ENCODE measurements around the gene MRPL53.

Gene MRPL53

GRCh38 chr2:74424139-74424992 lies 48.1 kb downstream of the MRPL53 start:
- DNase-seq: no peak

DNA sequence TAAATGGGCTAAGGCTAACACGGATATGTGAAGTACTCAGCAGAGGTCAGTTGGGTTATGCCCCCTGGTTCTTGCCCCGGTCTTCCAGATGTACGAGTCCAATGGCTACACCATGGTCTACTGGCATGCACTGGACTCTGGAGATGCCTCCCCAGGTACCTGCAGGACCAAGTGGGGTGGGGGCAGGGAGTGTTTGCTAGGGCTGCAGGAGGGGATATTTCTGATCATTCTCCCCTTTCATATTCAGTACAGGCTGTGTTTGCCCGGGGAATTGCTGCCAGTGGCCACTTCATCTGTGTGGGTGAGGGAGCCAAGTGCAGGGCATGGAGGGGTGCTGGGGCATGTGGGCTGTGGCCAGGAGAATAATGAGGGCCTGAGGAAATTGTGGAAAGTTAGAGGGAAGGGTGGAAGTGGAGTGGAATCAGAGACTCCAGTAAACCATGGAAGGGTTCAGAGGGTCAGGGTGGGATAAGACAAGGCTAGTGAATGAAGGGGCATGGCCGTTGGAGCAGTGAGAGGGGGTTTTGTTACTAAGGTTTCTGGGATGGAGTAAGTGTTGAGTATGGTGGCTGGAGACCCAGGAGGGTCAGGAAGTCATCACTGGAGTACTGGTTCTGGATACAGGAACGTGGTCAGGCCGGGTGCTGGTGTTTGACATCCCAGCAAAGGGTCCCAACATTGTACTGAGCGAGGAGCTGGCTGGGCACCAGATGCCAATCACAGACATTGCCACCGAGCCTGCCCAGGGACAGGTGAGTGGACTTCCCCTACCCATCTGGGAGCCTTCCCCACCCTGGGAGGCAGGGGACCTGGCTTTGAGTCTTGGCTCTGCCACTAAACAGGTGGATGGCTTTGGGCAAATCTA lies 49.0 kb downstream of the MRPL53 start:
- DNase-seq: no peak
